K562 (cell line): ENCODE measurements around the gene SNX20. TPM values are rescaled to one million over a fixed set of nuclear protein-coding genes. Genes with fewer than 3 reads are reported as not detected.

Experiments used
- ATAC-seq: fragments of 200-7000 bp; cut with Tn5 transposase; 3 replicates; pipeline ENCODE4 v1.9.1; 2020; ENCODE audit warnings: moderate library complexity
- BruUV-seq: library from RNA; stranded (reverse); fragments of 400-500 nt; replicated peaks from 2 replicates; lab custom pipeline; 2021; lab: Mats Ljungman, UMichigan
- CTCF ChIA-PET: fragments of 300-600 bp; formaldehyde crosslinking; extraction: SDS; loops from one replicate; lab custom pipeline; 2021; ENCODE audit warnings: low intra/inter-chr PET ratio; lab: Yijun Ruan, JAX
- POLR2A ChIA-PET: fragments of 300-600, 350-650 bp; sonication (Branson Sonifier 250); formaldehyde crosslinking; extraction: SDS; loops from one replicate; lab custom pipeline; 2021; ENCODE audit warnings: antibody characterized with exemption, inconsistent platforms; lab: Yijun Ruan, JAX
- DNase-seq, 4 experiments: peaks; one replicate each; pipeline versions ENCODE4 v3.0.0 to v3.0.0-alpha.2; 2011 to 2018; ENCODE audit warnings: low spot score in 3 of 4, mixed read lengths in 3 of 4; ENCODE audit errors: extremely low read depth in 1 of 4
- FAIRE-seq: peaks from 2 replicates; lab custom pipeline; 2011; peaks lifted over from hg19 to GRCh38; lab: Jason Lieb, UNC
- H2AFZ ChIP-seq: 2 replicates; pipeline ENCODE4 v1.6.0; 2011; ENCODE audit warnings: low read depth, low read length, control low read depth, inconsistent platforms
- H3K27ac ChIP-seq: fragments of 200-600 bp; 3 replicates; pipeline ENCODE4 v1.8.0; 2011; ENCODE audit warnings: low read depth, mild to moderate bottlenecking, control low read depth, inconsistent platforms, low read length, moderate library complexity, mixed read lengths; ENCODE audit errors: extremely low read depth
- H3K27me3 ChIP-seq, 2 experiments: fragments of 300-600 bp in 1 of 2; 2 replicates in 1 of 2; 3 replicates in 1 of 2; pipeline versions ENCODE4 v1.6.0 to v1.8.0; 2011; ENCODE audit warnings: inconsistent platforms in 2 of 2, low read length in 2 of 2, mild to moderate bottlenecking in 1 of 2, mixed read lengths in 1 of 2, moderate library complexity in 1 of 2; ENCODE audit not compliant: control insufficient read depth in 2 of 2, insufficient read depth in 2 of 2
- H3K36me3 ChIP-seq: fragments of 300-600 bp; 3 replicates; pipeline ENCODE4 v1.8.0; 2011; ENCODE audit warnings: mild to moderate bottlenecking, low read length, inconsistent platforms; ENCODE audit not compliant: control insufficient read depth, insufficient read depth
- H3K4me1 ChIP-seq, 2 experiments: fragments of 200-600 bp in 1 of 2; replicated peaks in 1 of 2; 2 replicates in 1 of 2; 3 replicates in 1 of 2; pipeline versions ENCODE4 v1.5.1 to v1.8.0; 2011; ENCODE audit warnings: inconsistent platforms in 2 of 2, low read length in 2 of 2, mild to moderate bottlenecking in 1 of 2, mixed read lengths in 1 of 2, moderate library complexity in 1 of 2; ENCODE audit not compliant: control insufficient read depth in 2 of 2, insufficient read depth in 2 of 2
- H3K4me2 ChIP-seq: 2 replicates; pipeline ENCODE4 v1.6.1; 2011; ENCODE audit warnings: low read length, control low read depth, inconsistent platforms, mixed read lengths; ENCODE audit not compliant: insufficient read depth
- H3K4me3 ChIP-seq: fragments of 200-600 bp; sonication (generic), shearing (Covaris generic); 2 replicates; pipeline ENCODE4 v1.5.1; 2016; ENCODE audit warnings: control low read depth, inconsistent platforms
- H3K79me2 ChIP-seq: fragments of 200-600 bp; 3 replicates; pipeline ENCODE4 v1.8.0; 2011; ENCODE audit warnings: low read length, inconsistent platforms; ENCODE audit not compliant: control insufficient read depth, insufficient read depth
- H3K9ac ChIP-seq, 2 experiments: 2 replicates each; pipeline versions ENCODE4 v1.6.0 to v1.6.1; 2011; ENCODE audit warnings: low read depth in 2 of 2, low read length in 2 of 2, control low read depth in 1 of 2, inconsistent platforms in 1 of 2, mild to moderate bottlenecking in 1 of 2, mixed read lengths in 1 of 2; ENCODE audit not compliant: insufficient read depth in 1 of 2
- H3K9me1 ChIP-seq: one replicate; pipeline ENCODE4 v1.6.0; 2011; ENCODE audit warnings: inconsistent platforms, mild to moderate bottlenecking, low read length, moderate library complexity; ENCODE audit not compliant: control insufficient read depth, insufficient read depth
- H3K9me3 ChIP-seq: replicated peaks from 2 replicates; pipeline ENCODE4 v1.5.1; 2011; ENCODE audit warnings: low read depth, low read length, inconsistent platforms; ENCODE audit not compliant: control insufficient read depth, insufficient read depth
- H4K20me1 ChIP-seq: replicated peaks from 2 replicates; pipeline ENCODE4 v1.6.1; 2011; ENCODE audit warnings: low read length, inconsistent platforms, mixed read lengths; ENCODE audit not compliant: control insufficient read depth, insufficient read depth
- ARNT ChIP-seq, 2 experiments: fragments of 450-650 bp; IDR thresholded peaks; 2 replicates each; pipeline ENCODE4 v1.6.1; 2016; ENCODE audit warnings: mild to moderate bottlenecking in 1 of 2
- BHLHE40 ChIP-seq: IDR thresholded peaks from 2 replicates; pipeline ENCODE4 v1.6.1; 2011; ENCODE audit warnings: low read length, improper control_type of control experiment
- CCAR2 ChIP-seq: fragments of 200-400 bp; formaldehyde crosslinking; IDR thresholded peaks from 2 replicates; pipeline ENCODE4 v1.6.1; 2017; ENCODE audit warnings: mild to moderate bottlenecking, low read depth, low read length
- CHD4 ChIP-seq: fragments of 200-600 bp; sonication (generic); IDR thresholded peaks from 3 replicates; pipeline ENCODE4 v1.6.1; 2012; ENCODE audit warnings: low read depth, mild to moderate bottlenecking, mixed read lengths, low read length, inconsistent platforms; ENCODE audit not compliant: insufficient read depth, insufficient replicate concordance, poor library complexity, severe bottlenecking
- FOS ChIP-seq: IDR thresholded peaks from 3 replicates; pipeline ENCODE4 v1.6.1; 2011; ENCODE audit not compliant: insufficient read length; ENCODE audit errors: extremely low read depth
- JUN ChIP-seq, 2 experiments: sonication (generic) in 1 of 2; formaldehyde crosslinking in 1 of 2; IDR thresholded peaks; 2 replicates each; pipeline versions ENCODE4 v1.6.1 to v1.8.0; 2012 to 2022; ENCODE audit warnings: borderline replicate concordance in 2 of 2, mild to moderate bottlenecking in 2 of 2, improper control_type of control experiment in 1 of 2, low read depth in 1 of 2, low read length in 1 of 2, missing genetic modification reagents in 1 of 2
- MAZ ChIP-seq, 2 experiments: fragments of 450-650 bp in 1 of 2; sonication (generic) in 1 of 2; formaldehyde crosslinking; IDR thresholded peaks in 1 of 2; conservative IDR thresholded peaks in 1 of 2; 2 replicates each; pipeline versions ENCODE4 v1.4.0 to v1.5.0; 2020; ENCODE audit warnings: mild to moderate bottlenecking in 1 of 2, missing genetic modification reagents in 1 of 2
- POLR2A ChIP-seq: fragments of 450-650 bp; conservative IDR thresholded peaks from 2 replicates; pipeline ENCODE4 v1.6.1; 2016
- RBM22 ChIP-seq: fragments of 200-400 bp; formaldehyde crosslinking; IDR thresholded peaks from 2 replicates; pipeline ENCODE4 v1.6.1; 2018; ENCODE audit warnings: low read length, low read depth; ENCODE audit not compliant: poor library complexity, severe bottlenecking
- TFE3 ChIP-seq: fragments of 450-650 bp; formaldehyde crosslinking; IDR thresholded peaks from 2 replicates; pipeline ENCODE4 v1.4.0; 2020; ENCODE audit warnings: mild to moderate bottlenecking, mixed read lengths
- TRIM24 ChIP-seq, 2 experiments: fragments of 450-650 bp; IDR thresholded peaks; 2 replicates each; pipeline ENCODE4 v1.6.1; 2016
- ZFP1 ChIP-seq: fragments of 450-650 bp; formaldehyde crosslinking; IDR thresholded peaks from 2 replicates; pipeline ENCODE4 v1.4.0; 2020; ENCODE audit warnings: mild to moderate bottlenecking, mixed read lengths
- ZNF311 ChIP-seq: fragments of 250-450 bp; sonication (Bioruptor Pico); IDR thresholded peaks from 2 replicates; pipeline ENCODE4 v1.4.0; 2020; ENCODE audit warnings: mild to moderate bottlenecking, moderate library complexity
- ZNF398 ChIP-seq: fragments of 250-450 bp; sonication (Bioruptor Pico); IDR thresholded peaks from 2 replicates; pipeline ENCODE4 v1.8.0; 2021; ENCODE audit warnings: moderate library complexity, mild to moderate bottlenecking, inconsistent platforms
- ZNF507 ChIP-seq: conservative IDR thresholded peaks from 2 replicates; pipeline ENCODE4 v1.6.1; 2017; ENCODE audit warnings: missing genetic modification characterization, missing compliant biosample characterization
- ZNF584 ChIP-seq: fragments of 200-800 bp; sonication (Bioruptor generic); IDR thresholded peaks from 2 replicates; pipeline ENCODE4 v1.6.1; 2016; ENCODE audit warnings: low read depth, mild to moderate bottlenecking, missing genetic modification characterization, missing compliant biosample characterization
- WGBS: fragments of 100-300 bp; shearing (Covaris generic); methylation state at CpG from one replicate; pipeline ENCODE4 v1.1.6; 2016; ENCODE audit warnings: low coverage, mixed read lengths; ENCODE audit not compliant: insufficient coverage; ENCODE audit errors: missing lambda C conversion rate; 5-methylcytosine and 5-hydroxymethylcytosine counted together
- in situ Hi-C: fragments of 300-500 bp; cut with MboI; formaldehyde crosslinking; loops from 4 replicates; pipeline ENCODE4 v1.15.0; 2018; ENCODE audit warnings: inconsistent platforms, mixed read lengths
- intact Hi-C: fragments of 100-400 bp; cut with micrococcal nuclease; formaldehyde crosslinking; loops from 2 replicates; pipeline ENCODE4 v1.14.2; 2022
- polyA plus RNA-seq, 8 experiments: library from polyadenylated mRNA; depleted of rRNA in 4 of 8; stranded (reverse) in 5 of 8; unstranded in 3 of 8; fragments of >200 nt; fragmentation: Nextera tagmentation in 2 of 8; fragmentation: Illumina TruSeq in 1 of 8; extraction: Ambion mirVana in 2 of 8; extraction: Trizol in 1 of 8; gene quantifications; 2 replicates each; pipeline versions ENCODE4 v1.2.1 to v1.2.3, GENCODE V29; 2011 to 2014; ENCODE audit warnings: inconsistent platforms in 1 of 8, missing spikeins in 1 of 8
- total RNA-seq, 7 experiments: library from RNA; depleted of rRNA in 6 of 7; stranded (reverse); fragments of >200 nt in 6 of 7; fragmentation: Illumina TruSeq in 2 of 7; extraction: Trizol in 2 of 7; gene quantifications; 2 replicates each; pipeline versions ENCODE4 v1.2.1 to v1.2.3, GENCODE V29; 2011 to 2021; ENCODE audit warnings: low replicate concordance in 1 of 7

Gene SNX20
- total and polyA plus RNA-seq, 9 of the 15 experiments (the other 6 are each of a cell fraction or from before 2014, with no cell fraction given): 0.04 to 0.07 TPM; not detected in 7

GRCh38 chr16:50702725-50703124 is 21.6 kb upstream of the SNX20 start (continued):
- TF ChIP-seq ZNF507 (tag) (no peak), ZNF311 (no peak)

GRCh38 chr16:50699326-50700159 is 18.4 kb upstream of the SNX20 start:
- BruUV-seq: no TSS peak
- H3K4me2 ChIP-seq: no peak overlapping the region
- H2AFZ ChIP-seq: no peak overlapping the region
- peak; percentile 51; the same call in 1 of the 2 replicates for TF ChIP-seq ZNF584
- TF ChIP-seq ZFP1 (CRISPR knock-in tag): no peak
- peak; percentile 13; the same call in 1 of the 2 replicates for TF ChIP-seq JUN (IDR thresholded peaks at IDR 0.05; ENCODE audit: borderline replicate concordance, low read depth, low read length)
- no peak for TF ChIP-seq JUN (CRISPR knock-in tag; IDR thresholded peaks at IDR 0.05; ENCODE audit: borderline replicate concordance)
- no peak for TF ChIP-seq ARNT (IDR thresholded peaks at IDR 0.05)
- no peak for TF ChIP-seq ZNF398
- TF ChIP-seq TFE3 (CRISPR knock-in tag): no peak
- peak in 1 of 2 experiments; percentile 50; a peak in 1 of 4 replicates for TF ChIP-seq TRIM24 (IDR thresholded peaks at IDR 0.05)
- no peak for TF ChIP-seq POLR2A
- no peak for TF ChIP-seq RBM22
- TF ChIP-seq CHD4: no peak
- TF ChIP-seq FOS: no peak
- no peak for TF ChIP-seq BHLHE40
- no peak for TF ChIP-seq CCAR2
- TF ChIP-seq MAZ (CRISPR knock-in tag; conservative IDR thresholded peaks at IDR 0.05 in 1 of 2, IDR thresholded peaks at IDR 0.05 in 1 of 2): 0 out of 4 replicates have a peak, but pooled peaks of 1 of the 2 experiments have one; percentile 17

More at GRCh38 chr16:50699326-50700159, 18.4 kb upstream of the SNX20 start:
- H3K9me3 ChIP-seq: no peaks in the 10 kb centered on the region
- no peak overlapping the region for H3K4me3 ChIP-seq
- H3K79me2 ChIP-seq: no peaks in the 10 kb centered on the region
- CTCF ChIA-PET: no interaction called here
- H3K9me1 ChIP-seq: no peaks in the 10 kb centered on the region
- no peaks in the 10 kb centered on the region for H3K36me3 ChIP-seq
- FAIRE-seq: no peak
- in situ Hi-C loops (no loop called here), intact Hi-C loops (no loop called here)
- H3K27me3 ChIP-seq: peaks cover 0 to 20% of the 10 kb centered on the region in 2 experiments; a peak in 2 of 5 replicates
- no peak overlapping the region for H3K27ac ChIP-seq
- peaks cover 6 to 9% of the 10 kb centered on the region in 2 experiments; a peak in 4 of 5 replicates for H3K4me1 ChIP-seq
- ATAC-seq: peak; percentile 40; the same call in 2 of the 3 replicates
- H3K9ac ChIP-seq: no peak overlapping the region; a peak in 1 of 4 replicates
- DNase-seq: no peak
- WGBS: 9% methylated on average over 19 of the region's 19 CpGs
- no peaks in the 10 kb centered on the region; the same call in 1 of the 2 replicates for H4K20me1 ChIP-seq
- POLR2A ChIA-PET: interaction anchor here (0.6 kb wide), 1 partner anchor 76 kb away, joined by 3 read pairs; no protein-coding TSS in a partner anchor
